GM12865 (cell line): Measurements from ENCODE around the gene PCGF5.
"Not testable (repeated sequence)": the region's sequence is repeated elsewhere in the genome, so short reads cannot be mapped to it uniquely, and the experiment has no call there.

Experiments used
- DNase-seq: peaks from one replicate; pipeline ENCODE4 v3.0.0; 2010; ENCODE audit warnings: low read depth
- H3K4me3 ChIP-seq: 2 replicates; pipeline ENCODE4 v1.5.1; 2011; ENCODE audit warnings: mild to moderate bottlenecking, low read depth, low read length, control low read depth
- CTCF ChIP-seq: IDR thresholded peaks from 2 replicates; pipeline ENCODE4 v1.5.1; 2011; ENCODE audit warnings: low read length, control low read depth, low read depth, inconsistent platforms; ENCODE audit not compliant: insufficient read depth; ENCODE audit errors: missing control alignments

The PCGF5 gene

GRCh38 chr10:91319336-91319735 is 98.9 kb downstream of the PCGF5 start:
- TF ChIP-seq CTCF, result no peak
- no peak overlapping the region for H3K4me3 ChIP-seq
- no peak for DNase-seq

GRCh38 chr10:91323293-91323905 is 102.9 kb downstream of the PCGF5 start:
- not testable (repeated sequence) for DNase-seq, H3K4me3 ChIP-seq

GRCh38 chr10:91328320-91328984 is 108.0 kb downstream of the PCGF5 start:
- no peak for TF ChIP-seq CTCF
- DNase-seq, result no peak
- H3K4me3 ChIP-seq, result no peak overlapping the region
